ENCODE measurements around the gene ARHGAP24.

ARHGAP24 gene

DNA sequence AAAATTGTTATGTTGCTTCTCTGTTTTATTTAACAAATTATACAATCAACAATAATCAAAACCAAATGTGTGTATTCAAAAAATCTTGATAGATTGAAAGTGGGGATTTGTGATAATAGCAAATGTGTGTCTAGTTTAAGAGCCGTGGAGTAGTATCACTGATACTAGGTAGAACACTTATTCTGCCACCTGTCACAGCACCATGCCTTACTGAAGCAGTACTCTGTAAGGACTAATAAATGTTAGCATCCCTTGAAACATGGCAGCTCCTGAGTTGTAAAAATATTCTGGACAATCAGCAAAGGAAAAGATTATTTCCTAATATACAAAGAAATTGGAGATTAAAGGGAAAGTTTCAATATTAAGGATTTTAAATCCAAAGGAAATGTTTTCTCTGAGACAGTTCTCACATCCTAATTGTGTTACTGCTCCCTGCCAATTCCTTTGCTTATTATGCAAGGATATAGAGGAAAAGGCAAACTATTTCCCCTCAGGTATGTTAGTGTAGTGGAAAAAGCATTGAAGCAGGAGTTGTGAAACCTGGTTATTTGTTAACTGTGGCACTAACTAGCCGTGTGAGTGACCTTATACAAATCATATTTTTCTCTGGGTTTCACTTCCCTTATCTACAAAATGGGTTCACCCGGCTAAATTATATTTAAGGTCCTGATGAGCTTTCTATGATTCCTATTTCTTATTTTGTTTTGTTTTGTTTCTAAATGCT lies 303.1 kb downstream of the ARHGAP24 start:
- DNase-seq, result no peak
- in situ Hi-C loops (cut with HindIII; ENCODE audit: low pct_ligation_motif_present, low pct_unique_long_range_greater_than_20kb, low sequenced_read_pairs), result no loop called here

DNA sequence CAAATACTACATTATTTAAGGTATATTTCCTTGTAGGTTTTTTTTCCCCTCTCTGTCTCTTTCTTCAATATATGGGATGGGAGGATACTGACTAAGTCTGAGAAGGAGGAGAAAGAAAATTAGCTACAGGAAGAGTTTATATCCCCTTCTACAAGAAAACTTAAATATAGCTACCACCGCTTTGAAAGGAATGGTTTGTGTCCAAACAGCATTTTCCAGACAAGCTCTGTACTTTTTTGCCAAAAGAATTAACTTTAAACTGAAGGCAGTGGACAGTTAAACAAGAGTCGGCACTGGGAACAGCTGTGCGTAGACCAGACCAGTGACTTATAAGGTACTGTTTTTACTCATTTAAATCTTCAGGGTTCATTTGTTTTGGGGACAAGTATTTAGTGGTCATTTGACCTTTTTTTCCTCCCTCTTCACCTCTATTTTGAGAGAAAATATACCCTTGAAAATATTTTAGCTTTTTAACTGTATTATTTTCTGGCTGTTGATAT lies 303.7 kb downstream of the ARHGAP24 start:
- in situ Hi-C loops (cut with HindIII; ENCODE audit: low pct_ligation_motif_present, low pct_unique_long_range_greater_than_20kb, low sequenced_read_pairs), result no loop called here

DNA sequence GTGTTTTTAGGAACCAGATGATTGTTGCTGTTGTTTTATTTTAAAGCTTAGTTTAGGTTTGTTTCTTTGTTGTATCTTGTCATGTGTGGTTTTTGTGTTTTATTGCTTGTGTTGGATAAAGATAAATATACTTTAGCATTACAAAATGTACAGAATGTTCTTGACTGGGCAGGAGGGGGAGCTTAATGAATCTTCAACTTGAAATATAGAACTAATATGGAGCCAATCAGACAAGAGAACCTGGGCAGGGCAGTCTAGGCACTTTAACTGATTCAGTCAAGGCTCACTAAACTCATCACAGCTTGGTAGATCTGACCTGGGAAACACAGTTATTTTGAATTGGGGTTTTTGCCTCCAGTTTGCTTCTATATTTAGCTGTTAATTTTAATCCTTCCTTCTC lies 304.2 kb downstream of the ARHGAP24 start:
- DNase-seq, result no peak
- in situ Hi-C loops (cut with HindIII; ENCODE audit: low pct_ligation_motif_present, low pct_unique_long_range_greater_than_20kb, low sequenced_read_pairs), result no loop called here

More for the DNA sequence above, 303.7 kb downstream of the ARHGAP24 start:
- no peak for DNase-seq

DNA sequence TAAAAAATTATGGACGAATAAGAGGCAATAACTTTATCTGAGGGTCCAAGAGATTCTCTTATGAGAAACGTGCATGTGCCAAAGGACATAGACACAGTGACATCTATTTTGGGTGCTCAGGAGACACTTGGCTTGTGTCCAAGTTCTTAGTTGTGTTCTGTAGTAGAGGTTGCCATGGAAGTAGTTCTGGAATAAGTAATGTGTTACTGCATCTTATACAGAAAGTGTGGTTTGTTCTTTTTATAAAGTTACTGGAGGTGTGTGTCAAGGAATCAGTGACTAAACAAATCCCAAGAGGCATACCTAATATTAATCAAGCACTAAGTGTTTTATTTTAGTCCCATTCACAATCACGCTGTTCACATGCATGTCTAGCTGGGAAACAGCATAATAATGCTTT lies 305.7 kb downstream of the ARHGAP24 start:
- in situ Hi-C loops (cut with HindIII; ENCODE audit: low pct_ligation_motif_present, low pct_unique_long_range_greater_than_20kb, low sequenced_read_pairs), result no loop called here
- DNase-seq, result no peak

DNA sequence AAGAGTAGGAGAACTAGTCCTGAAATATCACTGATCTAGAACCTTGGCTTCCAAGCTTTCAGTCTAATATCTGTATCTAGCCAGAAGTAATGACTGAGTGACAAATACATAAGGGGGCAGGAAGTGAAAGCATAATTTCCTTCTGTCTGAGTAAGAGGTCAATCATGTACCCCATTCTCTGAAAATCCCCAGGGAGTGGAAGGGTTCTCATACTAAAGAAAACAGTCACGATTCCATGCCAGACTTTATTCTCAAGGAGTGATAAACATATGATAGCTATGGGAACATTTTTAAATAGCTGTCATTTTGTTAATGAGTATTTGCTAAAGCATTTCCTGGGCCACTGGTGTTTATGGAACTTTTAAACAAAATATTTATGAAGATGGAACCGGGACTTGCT lies 308.5 kb downstream of the ARHGAP24 start:
- in situ Hi-C loops (cut with HindIII; ENCODE audit: low pct_ligation_motif_present, low pct_unique_long_range_greater_than_20kb, low sequenced_read_pairs), result no loop called here
- DNase-seq, result no peak

DNA sequence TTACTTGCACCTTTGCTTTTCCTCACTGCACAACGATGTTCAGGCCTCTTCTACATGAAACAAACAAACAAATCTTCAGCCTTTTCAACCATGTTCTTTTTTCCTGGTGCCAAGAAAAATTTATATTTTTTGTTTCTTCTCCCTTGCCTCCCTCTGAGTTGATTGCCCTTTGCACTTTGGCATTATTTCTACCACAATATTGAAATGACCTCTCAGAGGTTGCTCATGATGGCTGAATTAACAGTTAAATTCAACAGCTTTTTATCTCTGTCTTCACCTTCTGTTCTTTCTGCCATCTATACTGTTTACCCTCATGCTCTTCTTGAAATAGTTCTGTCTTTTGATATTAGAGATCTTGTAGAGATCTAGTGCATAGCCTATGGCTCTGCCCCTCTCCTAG lies 308.9 kb downstream of the ARHGAP24 start:
- no peak for DNase-seq

DNA sequence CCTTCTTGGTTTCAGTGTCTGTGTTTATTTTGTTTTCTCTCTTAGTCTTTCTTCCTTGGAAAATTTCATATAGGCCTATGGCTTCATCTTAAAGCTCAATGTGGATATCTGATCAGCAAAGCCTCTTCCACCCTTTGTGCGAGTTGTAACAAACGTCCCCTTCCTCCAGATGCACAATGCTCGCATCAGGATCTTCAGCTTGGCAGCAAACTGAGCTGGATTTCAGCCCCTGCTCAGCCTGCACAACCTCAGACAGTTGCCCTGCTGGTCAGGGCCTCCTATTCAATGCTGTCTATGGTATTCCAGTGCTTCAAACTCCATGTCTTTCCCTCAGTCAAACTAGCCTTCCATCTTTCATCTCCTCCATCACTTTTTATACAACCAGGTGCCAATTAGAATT lies 309.4 kb downstream of the ARHGAP24 start:
- in situ Hi-C loops (cut with HindIII; ENCODE audit: low pct_ligation_motif_present, low pct_unique_long_range_greater_than_20kb, low sequenced_read_pairs), result no loop called here
- no peak for DNase-seq

More for the DNA sequence above, 308.9 kb downstream of the ARHGAP24 start:
- in situ Hi-C loops (cut with HindIII; ENCODE audit: low pct_ligation_motif_present, low pct_unique_long_range_greater_than_20kb, low sequenced_read_pairs), result no loop called here

DNA sequence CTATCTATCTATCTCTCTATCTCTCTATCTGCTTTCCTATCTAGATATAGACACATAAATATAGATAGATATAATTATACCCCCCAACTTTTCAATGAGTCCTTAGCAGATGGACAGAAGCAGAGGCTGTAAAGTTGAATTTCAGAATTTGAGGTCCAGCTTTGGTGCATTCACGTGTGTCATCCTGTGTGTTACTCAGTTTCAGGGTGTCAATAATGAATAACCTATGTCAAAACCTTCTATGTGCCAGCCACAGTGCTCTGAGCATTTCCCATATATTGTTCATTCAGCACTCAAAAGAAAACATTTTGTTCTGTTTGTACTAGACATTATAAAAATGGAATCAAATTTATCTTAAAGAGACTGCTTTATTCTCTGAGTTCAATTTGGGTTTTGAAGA lies 310.0 kb downstream of the ARHGAP24 start:
- in situ Hi-C loops (cut with HindIII; ENCODE audit: low pct_ligation_motif_present, low pct_unique_long_range_greater_than_20kb, low sequenced_read_pairs), result no loop called here
- DNase-seq, result no peak

DNA sequence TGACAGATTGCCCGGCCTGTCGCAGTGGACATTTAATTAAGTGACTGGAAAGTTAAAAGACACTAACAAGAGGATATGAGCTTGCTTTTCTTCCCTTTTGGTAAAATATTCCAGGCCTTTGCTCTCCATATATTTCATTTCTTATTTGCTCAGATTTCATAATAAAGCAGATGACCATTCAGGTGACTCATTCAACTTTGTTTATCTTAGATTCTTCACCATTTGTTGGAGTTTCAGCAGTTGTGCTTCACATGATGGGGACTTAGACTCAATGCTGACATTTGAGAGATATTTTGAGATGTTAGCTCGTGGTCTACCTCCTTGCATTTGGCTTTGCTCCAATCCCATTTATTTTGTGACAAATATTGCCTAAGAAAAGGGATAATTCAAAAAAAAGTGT lies 312.2 kb downstream of the ARHGAP24 start:
- in situ Hi-C loops (cut with HindIII; ENCODE audit: low pct_ligation_motif_present, low pct_unique_long_range_greater_than_20kb, low sequenced_read_pairs), result no loop called here
- DNase-seq, result no peak

DNA sequence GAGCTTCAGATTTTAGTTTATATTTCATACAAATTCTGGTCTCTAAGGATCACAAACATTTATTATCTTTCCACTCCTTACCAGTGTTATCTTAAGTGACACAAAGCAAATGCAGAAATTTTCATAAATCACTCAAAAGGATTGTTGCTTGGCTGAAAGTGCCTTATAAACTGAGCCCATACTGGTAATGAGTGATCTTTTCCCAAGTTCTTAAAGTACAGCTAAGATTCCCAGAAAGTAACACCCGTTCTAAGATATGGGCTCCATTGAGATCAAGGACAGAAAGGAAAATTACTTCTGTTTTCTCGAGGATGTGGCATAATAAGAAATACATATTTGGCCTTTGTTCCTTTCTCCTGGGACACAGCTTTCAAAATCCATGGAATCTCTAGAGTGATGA lies 313.7 kb downstream of the ARHGAP24 start:
- in situ Hi-C loops (cut with HindIII; ENCODE audit: low pct_ligation_motif_present, low pct_unique_long_range_greater_than_20kb, low sequenced_read_pairs), result no loop called here
- DNase-seq, result no peak

DNA sequence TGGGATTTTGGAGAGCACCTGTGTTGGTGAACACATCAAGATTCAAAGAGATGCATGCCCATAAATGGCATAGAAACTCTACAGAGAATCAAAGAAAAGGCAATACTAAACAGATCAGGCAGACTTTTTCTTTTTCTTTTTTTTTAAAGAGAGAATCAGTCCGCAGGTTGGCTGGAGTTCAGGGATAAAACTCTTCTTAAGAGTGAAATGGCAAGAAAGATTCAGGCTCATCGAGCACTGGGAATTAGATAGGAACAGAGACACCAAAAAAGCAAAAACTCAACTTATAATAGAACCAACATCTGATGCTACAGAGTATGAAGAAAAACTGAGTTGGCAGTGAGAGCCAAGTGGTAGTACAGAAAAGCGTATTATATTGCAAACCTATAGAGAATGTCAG lies 314.3 kb downstream of the ARHGAP24 start:
- DNase-seq, result no peak
- in situ Hi-C loops (cut with HindIII; ENCODE audit: low pct_ligation_motif_present, low pct_unique_long_range_greater_than_20kb, low sequenced_read_pairs), result no loop called here

DNA sequence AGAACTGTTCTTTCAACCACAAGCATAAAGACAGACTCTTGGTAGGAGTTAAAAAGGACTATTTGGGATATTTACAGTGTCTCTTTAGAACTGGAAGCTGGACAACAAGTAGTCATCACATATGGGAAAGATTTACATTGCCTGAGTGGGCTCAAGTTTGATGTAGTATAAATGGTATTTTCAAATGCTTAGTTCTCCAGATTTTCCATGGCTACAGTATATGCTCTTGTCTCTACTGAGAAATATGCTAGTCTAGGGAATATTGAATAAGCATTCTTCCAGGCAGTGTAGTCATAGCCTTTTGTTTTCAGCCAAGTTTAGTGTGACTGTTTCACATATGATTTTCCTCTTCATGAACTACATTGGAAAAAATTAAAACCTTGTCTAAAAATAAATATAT lies 315.6 kb downstream of the ARHGAP24 start:
- no peak for DNase-seq
- in situ Hi-C loops (cut with HindIII; ENCODE audit: low pct_ligation_motif_present, low pct_unique_long_range_greater_than_20kb, low sequenced_read_pairs), result no loop called here

DNA sequence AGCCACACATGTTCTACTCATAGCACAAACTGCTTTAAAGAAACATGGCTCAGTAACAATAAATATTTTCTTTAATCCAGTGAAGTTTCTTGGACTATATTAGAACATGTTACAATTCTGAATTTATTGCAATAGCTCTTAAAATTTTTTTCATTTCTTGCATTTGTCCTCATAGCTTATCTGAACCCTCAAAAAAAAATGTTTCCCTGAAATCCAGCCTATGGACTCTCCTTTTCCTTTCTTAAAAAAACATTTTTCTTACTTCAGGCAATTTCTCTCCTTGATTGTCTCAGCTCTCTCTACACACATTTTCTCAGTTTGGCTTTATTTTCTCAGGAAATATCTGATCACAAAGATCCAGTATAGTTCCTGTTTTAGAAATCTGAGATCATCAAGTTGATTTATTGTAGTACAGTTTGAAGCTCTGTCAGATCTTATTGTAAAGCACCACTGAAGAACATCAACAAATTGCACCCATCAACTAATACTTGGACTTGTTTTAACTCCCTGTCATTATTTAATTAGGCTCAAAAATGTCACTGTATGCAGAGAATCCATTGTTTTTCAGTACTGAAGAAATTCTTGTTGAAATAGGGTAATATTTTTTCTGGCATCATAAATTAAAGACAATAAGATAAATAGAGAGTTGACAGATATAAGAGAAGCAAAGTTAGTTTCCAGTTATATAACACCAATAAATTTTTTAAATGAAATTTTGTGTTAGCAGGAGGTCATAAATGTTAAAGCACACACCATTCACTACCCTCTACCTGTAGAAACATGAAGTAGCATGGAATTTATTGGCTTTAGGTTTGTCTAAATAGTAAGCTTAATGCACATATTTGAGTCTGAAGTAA lies 317.7 kb downstream of the ARHGAP24 start:
- DNase-seq, result no peak
- in situ Hi-C loops (cut with HindIII; ENCODE audit: low pct_ligation_motif_present, low pct_unique_long_range_greater_than_20kb, low sequenced_read_pairs), result no loop called here

DNA sequence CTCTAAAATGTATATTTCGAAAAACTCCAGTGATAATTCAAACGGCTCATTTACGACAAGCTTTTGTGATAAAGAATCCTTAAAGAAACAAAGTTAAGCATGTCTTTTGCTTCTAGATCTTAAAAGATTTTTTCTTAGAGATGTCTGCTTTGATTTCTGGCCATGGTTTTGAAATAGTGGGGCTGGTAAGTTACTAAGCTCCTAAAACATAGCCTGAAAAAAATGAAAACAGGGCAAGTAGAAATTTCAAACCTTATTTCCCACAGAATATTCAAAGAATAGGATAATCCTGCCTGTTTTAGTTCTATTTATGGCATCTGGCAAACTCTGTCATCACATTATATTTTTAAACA lies 318.3 kb downstream of the ARHGAP24 start:
- in situ Hi-C loops (cut with HindIII; ENCODE audit: low pct_ligation_motif_present, low pct_unique_long_range_greater_than_20kb, low sequenced_read_pairs), result no loop called here
- DNase-seq, result no peak

DNA sequence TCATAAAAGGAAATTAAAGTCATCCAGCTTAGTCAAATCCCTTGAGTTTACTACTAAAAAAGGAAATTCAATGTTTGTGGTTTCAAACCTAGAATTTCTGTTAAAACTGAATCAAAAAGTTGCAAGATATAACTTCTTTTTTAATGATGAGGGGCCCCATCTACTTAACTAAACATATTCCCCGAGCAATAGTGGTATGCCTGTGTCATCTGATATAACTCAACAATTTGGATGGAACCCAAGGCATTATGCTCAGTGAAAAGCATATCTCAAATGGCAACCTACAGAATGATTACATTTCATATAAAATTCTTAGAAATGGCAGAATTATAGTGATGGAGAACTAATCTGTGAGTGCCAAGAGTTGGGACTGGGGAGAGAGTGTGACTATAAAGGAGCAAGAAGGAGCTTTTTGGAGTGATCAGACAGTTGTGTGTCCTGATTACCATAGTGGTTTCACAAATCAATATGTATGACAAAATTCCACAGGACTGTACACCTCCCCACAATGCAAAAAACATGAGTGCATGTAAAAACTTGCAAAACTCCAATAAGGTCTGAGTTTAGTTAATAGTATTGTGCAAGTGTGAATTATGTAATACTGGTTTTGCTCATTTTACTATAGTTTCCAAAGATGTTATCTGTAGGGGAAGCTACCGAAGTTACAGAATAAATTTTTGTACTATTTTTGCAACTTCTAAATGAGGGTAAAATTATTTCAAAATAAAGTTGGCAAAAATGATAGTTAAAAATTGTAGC lies 323.2 kb downstream of the ARHGAP24 start:
- in situ Hi-C loops (cut with HindIII; ENCODE audit: low pct_ligation_motif_present, low pct_unique_long_range_greater_than_20kb, low sequenced_read_pairs), result no loop called here
- no peak for DNase-seq

DNA sequence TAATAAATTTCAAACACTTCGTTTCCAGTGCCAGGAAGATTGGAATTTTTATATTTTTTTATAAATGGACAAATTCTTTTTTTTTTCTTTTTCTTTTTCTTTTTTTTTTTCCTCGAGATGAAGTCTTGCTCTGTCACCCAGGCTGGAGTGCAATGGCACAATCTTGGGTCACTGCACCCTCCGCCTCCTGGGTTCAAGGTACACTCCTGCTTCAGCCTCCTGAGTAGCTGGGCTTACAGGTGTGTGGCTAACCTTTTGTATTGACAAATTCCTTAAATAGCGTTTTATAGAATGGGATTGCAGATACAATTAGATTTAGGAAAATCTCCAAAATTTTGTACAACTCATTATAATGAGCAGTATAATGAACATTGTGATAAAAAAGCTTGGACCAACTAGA lies 328.9 kb downstream of the ARHGAP24 start:
- in situ Hi-C loops (cut with HindIII; ENCODE audit: low pct_ligation_motif_present, low pct_unique_long_range_greater_than_20kb, low sequenced_read_pairs), result loop anchor here (25.0 kb wide), 1 partner anchor 158 kb away; no protein-coding TSS in a partner anchor

DNA sequence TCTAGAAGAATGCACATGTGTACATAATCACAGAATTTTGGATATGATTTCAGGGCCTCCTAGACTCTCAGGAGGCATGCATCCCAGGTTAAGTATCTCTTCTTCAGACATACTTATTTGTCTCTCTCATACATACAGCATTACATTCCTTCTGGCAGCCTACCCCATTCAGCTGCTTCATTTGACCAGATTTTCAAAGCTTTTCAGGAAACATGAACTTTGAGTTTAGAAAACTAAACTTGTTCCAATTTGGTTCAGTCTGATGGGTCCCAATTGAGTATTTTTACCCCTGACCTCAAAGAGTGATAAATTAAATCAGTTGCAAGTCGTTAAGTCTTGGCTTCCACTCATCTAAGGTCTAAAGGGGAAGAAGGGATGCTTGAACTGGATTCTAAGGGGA lies 330.9 kb downstream of the ARHGAP24 start:
- in situ Hi-C loops (cut with HindIII; ENCODE audit: low pct_ligation_motif_present, low pct_unique_long_range_greater_than_20kb, low sequenced_read_pairs), result loop anchor here (25.0 kb wide), 1 partner anchor 156 kb away; no protein-coding TSS in a partner anchor
- no peak for DNase-seq

More for the DNA sequence above, 328.9 kb downstream of the ARHGAP24 start:
- no peak for DNase-seq

DNA sequence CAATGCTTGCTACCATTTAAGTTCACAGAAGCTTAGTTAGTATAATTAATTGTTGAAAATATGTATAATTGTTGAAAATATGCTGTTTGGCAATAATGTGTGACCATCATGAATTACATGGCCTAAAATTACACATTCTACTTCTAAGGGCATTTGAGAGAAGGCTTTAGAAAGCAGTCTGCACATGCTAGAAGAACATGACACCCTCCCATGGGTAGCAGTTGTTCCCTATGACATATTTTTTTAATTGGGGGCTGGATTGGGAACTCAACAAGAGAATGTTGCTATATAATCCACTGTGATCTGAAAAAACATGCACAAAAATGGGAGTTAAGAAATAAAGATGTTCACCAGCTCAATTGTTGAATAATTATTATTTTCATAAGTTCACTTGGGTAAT lies 331.4 kb downstream of the ARHGAP24 start:
- in situ Hi-C loops (cut with HindIII; ENCODE audit: low pct_ligation_motif_present, low pct_unique_long_range_greater_than_20kb, low sequenced_read_pairs), result loop anchor here (25.0 kb wide), 1 partner anchor 156 kb away; no protein-coding TSS in a partner anchor
- DNase-seq, result no peak
